ENCODE data around the gene IZUMO4. TPM values are rescaled to one million over a fixed set of nuclear protein-coding genes. Genes with fewer than 3 reads are reported as not detected.

The IZUMO4 gene
- total and polyA plus RNA-seq, 10 of the 15 experiments (the other 5 are each of a cell fraction or from before 2014, with no cell fraction given) = 0.53 to 27.1 (median 7.5) TPM

DNA sequence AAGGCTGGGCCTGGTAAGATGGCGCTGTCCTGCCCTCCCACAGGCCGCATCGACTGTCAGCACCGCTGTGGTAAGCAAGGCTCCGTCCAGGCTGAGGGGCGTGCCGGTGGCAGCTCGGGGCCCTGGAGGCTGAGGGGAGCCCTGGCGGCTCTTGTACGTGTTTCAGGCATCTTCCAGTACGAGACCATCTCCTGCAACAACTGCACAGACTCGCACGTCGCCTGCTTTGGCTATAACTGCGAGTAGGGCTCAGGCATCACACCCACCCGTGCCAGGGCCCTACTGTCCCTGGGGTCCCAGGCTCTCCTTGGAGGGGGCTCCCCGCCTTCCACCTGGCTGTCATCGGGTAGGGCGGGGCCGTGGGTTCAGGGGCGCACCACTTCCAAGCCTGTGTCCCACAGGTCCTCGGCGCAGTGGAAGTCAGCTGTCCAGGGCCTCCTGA, 1.2 kb downstream of the IZUMO4 start:
- intact Hi-C loops (cut with micrococcal nuclease; ENCODE audit: unreplicated experiment) = loop anchor here (10.0 kb wide), 3 partner anchors 137 to 193 kb away; partner anchors contain the start of genes ADAT3, PLEKHJ1, SCAMP4 and SF3A2
- no peak for TF ChIP-seq SIX5 (IDR thresholded peaks at IDR 0.05; ENCODE audit: low read depth, low read length, severe bottlenecking)
- no peak for TF ChIP-seq FOS (IDR thresholded peaks at IDR 0.05; ENCODE audit: borderline replicate concordance, extremely low read depth, insufficient read length)
- TF ChIP-seq, protein P1, sequence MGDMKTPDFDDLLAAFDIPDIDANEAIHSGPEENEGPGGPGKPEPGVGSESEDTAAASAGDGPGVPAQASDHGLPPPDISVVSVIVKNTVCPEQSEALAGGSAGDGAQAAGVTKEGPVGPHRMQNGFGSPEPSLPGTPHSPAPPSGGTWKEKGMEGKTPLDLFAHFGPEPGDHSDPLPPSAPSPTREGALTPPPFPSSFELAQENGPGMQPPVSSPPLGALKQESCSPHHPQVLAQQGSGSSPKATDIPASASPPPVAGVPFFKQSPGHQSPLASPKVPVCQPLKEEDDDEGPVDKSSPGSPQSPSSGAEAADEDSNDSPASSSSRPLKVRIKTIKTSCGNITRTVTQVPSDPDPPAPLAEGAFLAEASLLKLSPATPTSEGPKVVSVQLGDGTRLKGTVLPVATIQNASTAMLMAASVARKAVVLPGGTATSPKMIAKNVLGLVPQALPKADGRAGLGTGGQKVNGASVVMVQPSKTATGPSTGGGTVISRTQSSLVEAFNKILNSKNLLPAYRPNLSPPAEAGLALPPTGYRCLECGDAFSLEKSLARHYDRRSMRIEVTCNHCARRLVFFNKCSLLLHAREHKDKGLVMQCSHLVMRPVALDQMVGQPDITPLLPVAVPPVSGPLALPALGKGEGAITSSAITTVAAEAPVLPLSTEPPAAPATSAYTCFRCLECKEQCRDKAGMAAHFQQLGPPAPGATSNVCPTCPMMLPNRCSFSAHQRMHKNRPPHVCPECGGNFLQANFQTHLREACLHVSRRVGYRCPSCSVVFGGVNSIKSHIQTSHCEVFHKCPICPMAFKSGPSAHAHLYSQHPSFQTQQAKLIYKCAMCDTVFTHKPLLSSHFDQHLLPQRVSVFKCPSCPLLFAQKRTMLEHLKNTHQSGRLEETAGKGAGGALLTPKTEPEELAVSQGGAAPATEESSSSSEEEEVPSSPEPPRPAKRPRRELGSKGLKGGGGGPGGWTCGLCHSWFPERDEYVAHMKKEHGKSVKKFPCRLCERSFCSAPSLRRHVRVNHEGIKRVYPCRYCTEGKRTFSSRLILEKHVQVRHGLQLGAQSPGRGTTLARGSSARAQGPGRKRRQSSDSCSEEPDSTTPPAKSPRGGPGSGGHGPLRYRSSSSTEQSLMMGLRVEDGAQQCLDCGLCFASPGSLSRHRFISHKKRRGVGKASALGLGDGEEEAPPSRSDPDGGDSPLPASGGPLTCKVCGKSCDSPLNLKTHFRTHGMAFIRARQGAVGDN (IDR thresholded peaks at IDR 0.05) = no peak
- no peak for TF ChIP-seq ZSCAN29 (IDR thresholded peaks at IDR 0.05)
- no peak for TF ChIP-seq TCF7 (IDR thresholded peaks at IDR 0.05; ENCODE audit: borderline replicate concordance)
- no peak for TF ChIP-seq SMAD1 (IDR thresholded peaks at IDR 0.05; ENCODE audit: low read depth, partially characterized antibody)
- TF ChIP-seq IKZF1 (conservative IDR thresholded peaks at IDR 0.05) = no peak
- TF ChIP-seq RB1 (IDR thresholded peaks at IDR 0.05; ENCODE audit: borderline replicate concordance) = no peak
- TF ChIP-seq, protein P2, sequence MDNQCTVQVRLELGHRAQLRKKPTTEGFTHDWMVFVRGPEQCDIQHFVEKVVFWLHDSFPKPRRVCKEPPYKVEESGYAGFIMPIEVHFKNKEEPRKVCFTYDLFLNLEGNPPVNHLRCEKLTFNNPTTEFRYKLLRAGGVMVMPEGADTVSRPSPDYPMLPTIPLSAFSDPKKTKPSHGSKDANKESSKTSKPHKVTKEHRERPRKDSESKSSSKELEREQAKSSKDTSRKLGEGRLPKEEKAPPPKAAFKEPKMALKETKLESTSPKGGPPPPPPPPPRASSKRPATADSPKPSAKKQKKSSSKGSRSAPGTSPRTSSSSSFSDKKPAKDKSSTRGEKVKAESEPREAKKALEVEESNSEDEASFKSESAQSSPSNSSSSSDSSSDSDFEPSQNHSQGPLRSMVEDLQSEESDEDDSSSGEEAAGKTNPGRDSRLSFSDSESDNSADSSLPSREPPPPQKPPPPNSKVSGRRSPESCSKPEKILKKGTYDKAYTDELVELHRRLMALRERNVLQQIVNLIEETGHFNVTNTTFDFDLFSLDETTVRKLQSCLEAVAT (IDR thresholded peaks at IDR 0.05) = no peak
- TF ChIP-seq FOXM1 (IDR thresholded peaks at IDR 0.05; ENCODE audit: low read depth, low read length) = no peak
- TF ChIP-seq MYB (IDR thresholded peaks at IDR 0.05; ENCODE audit: borderline replicate concordance, low read depth, low read length) = no peak
- TF ChIP-seq, protein P3, sequence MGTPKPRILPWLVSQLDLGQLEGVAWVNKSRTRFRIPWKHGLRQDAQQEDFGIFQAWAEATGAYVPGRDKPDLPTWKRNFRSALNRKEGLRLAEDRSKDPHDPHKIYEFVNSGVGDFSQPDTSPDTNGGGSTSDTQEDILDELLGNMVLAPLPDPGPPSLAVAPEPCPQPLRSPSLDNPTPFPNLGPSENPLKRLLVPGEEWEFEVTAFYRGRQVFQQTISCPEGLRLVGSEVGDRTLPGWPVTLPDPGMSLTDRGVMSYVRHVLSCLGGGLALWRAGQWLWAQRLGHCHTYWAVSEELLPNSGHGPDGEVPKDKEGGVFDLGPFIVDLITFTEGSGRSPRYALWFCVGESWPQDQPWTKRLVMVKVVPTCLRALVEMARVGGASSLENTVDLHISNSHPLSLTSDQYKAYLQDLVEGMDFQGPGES (IDR thresholded peaks at IDR 0.05) = no peak
- TF ChIP-seq EZH2 (IDR thresholded peaks at IDR 0.05; ENCODE audit: borderline replicate concordance, control insufficient read depth, low read depth, low read length) = no peak
- TF ChIP-seq, protein P4, sequence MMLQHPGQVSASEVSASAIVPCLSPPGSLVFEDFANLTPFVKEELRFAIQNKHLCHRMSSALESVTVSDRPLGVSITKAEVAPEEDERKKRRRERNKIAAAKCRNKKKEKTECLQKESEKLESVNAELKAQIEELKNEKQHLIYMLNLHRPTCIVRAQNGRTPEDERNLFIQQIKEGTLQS (IDR thresholded peaks at IDR 0.05; ENCODE audit: borderline replicate concordance, extremely low read depth, low read depth, low read length) = no peak
- no peak for TF ChIP-seq GABPA (IDR thresholded peaks at IDR 0.05; ENCODE audit: low read depth)
- TF ChIP-seq GATAD2B (conservative IDR thresholded peaks at IDR 0.05; ENCODE audit: low read depth) = no peak
- no peak for TF ChIP-seq BHLHE40 (IDR thresholded peaks at IDR 0.05; ENCODE audit: borderline replicate concordance in 1 of 2, low read depth in 2 of 2, low read length in 1 of 2)
- TF ChIP-seq RCOR1 (conservative IDR thresholded peaks at IDR 0.05; ENCODE audit: low read depth, low read length) = no peak
- no peak overlapping the region for H3K27ac ChIP-seq (ENCODE audit: control insufficient read depth, insufficient read depth)
- BruUV-seq (replicated peaks) = no TSS peak
- H3K9me3 ChIP-seq (replicated peaks; ENCODE audit: control insufficient read depth, insufficient read depth, low read length) = no peaks in the 10 kb centered on the region
- DNase-seq (ENCODE audit: low read depth, low spot score) = no peak
- H3K9ac ChIP-seq (ENCODE audit: control insufficient read depth, insufficient read depth, low read length) = no peak overlapping the region
- WGBS (ENCODE audit: insufficient coverage, insufficient replicate concordance, low lambda C conversion rate, missing lambda C conversion rate) = 92% methylated on average over 23 of the region's 23 CpGs
- in situ Hi-C loops (cut with MboI) = no loop called here
- RAD21 ChIA-PET (ENCODE audit: unreplicated experiment) = interaction anchor here (0.6 to 0.7 kb wide), 2 partner anchors 9 to 48 kb away, joined by 3 read pairs; no protein-coding TSS in a partner anchor
- no peaks in the 10 kb centered on the region for H4K20me1 ChIP-seq (ENCODE audit: control insufficient read depth, insufficient read depth)
- H3K79me2 ChIP-seq (ENCODE audit: control insufficient read depth, insufficient read depth, low read length) = peaks cover 39% of the 10 kb centered on the region
- H3K36me3 ChIP-seq (ENCODE audit: control insufficient read depth in 2 of 2, insufficient read depth in 2 of 2, low read length in 1 of 2) = peaks cover 12 to 25% of the 10 kb centered on the region in 2 experiments; a peak in 3 of 4 replicates
- CTCF ChIA-PET = no interaction called here
- FAIRE-seq = no peak
- no peak overlapping the region; the same call in 1 of the 2 replicates for H3K4me3 ChIP-seq
- peak overlapping the region; percentile 88 for H3K4me2 ChIP-seq (ENCODE audit: control insufficient read depth, insufficient read depth)
- peaks cover 10% of the 10 kb centered on the region for H3K4me1 ChIP-seq (ENCODE audit: control insufficient read depth, insufficient read depth, low read length)
- POLR2A ChIA-PET = interaction anchor here (0.5 to 1.5 kb wide), 5 partner anchors 15 to 455 kb away, joined by 3 to 4 read pairs (median 3); no protein-coding TSS in a partner anchor
- SMC1A ChIA-PET (ENCODE audit: uncharacterized antibody, unreplicated experiment) = interaction anchor here (1.0 to 1.4 kb wide), 2 partner anchors 30 to 43 kb away, joined by 3 read pairs; no protein-coding TSS in a partner anchor
- no peak overlapping the region for H2AFZ ChIP-seq (ENCODE audit: control insufficient read depth, low read depth, low read length)
- no peaks in the 10 kb centered on the region for H3K27me3 ChIP-seq (replicated peaks in 1 of 2; ENCODE audit: control insufficient read depth in 2 of 2, insufficient read depth in 2 of 2, low read length in 1 of 2)
- ATAC-seq = no peak

Measured in GM12878 (cell line).